ENCODE measurements around the gene ARHGAP26. TPM values are rescaled to one million over a fixed set of nuclear protein-coding genes. Genes with fewer than 3 reads are reported as not detected.

The ARHGAP26 gene
- total RNA-seq, 1 donor from 2014 or later, result 12.7 TPM

- Mint-ChIP-seq H3K9me3 (no peaks in the 10 kb centered on the region), H3K27me3 (no peaks in the 10 kb centered on the region), H3K36me3 (ENCODE audit: low read depth) (peaks cover 2% of the 10 kb centered on the region), H3K27ac (no peak overlapping the region), H3K4me1 (peaks cover 47% of the 10 kb centered on the region), H3K4me3 (no peak overlapping the region)
- DNase-seq, result no peak
- intact Hi-C loops (cut with micrococcal nuclease), result loop anchor here (5.0 to 10.0 kb wide), 4 partner anchors 235 to 1352 kb away; partner anchors contain the start of genes KCTD16 and YIPF5
These were observed 49.6 kb downstream of the ARHGAP26 start for GRCh38 chr5:142819825-142820224.

GRCh38 chr5:142820447-142820846 is 50.3 kb downstream of the ARHGAP26 start:
- H3K9me3 Mint-ChIP-seq, result no peaks in the 10 kb centered on the region
- no peaks in the 10 kb centered on the region for H3K27me3 Mint-ChIP-seq
- intact Hi-C loops (cut with micrococcal nuclease), result loop anchor here (5.0 to 10.0 kb wide), 4 partner anchors 234 to 1352 kb away; partner anchors contain the start of genes KCTD16 and YIPF5
- H3K4me3 Mint-ChIP-seq, result no peak overlapping the region
- H3K27ac Mint-ChIP-seq, result no peak overlapping the region
- peaks cover 2% of the 10 kb centered on the region for H3K36me3 Mint-ChIP-seq (ENCODE audit: low read depth)
- DNase-seq, result no peak
- peaks cover 49% of the 10 kb centered on the region for H3K4me1 Mint-ChIP-seq

GRCh38 chr5:142821034-142821732 is 51.0 kb downstream of the ARHGAP26 start:
- intact Hi-C loops (cut with micrococcal nuclease), result loop anchor here (5.0 to 10.0 kb wide), 4 partner anchors 234 to 1351 kb away; partner anchors contain the start of genes KCTD16 and YIPF5
- no peak for DNase-seq
- H3K4me3 Mint-ChIP-seq, result no peak overlapping the region
- peak overlapping the region; percentile 43 for H3K27ac Mint-ChIP-seq
- no peaks in the 10 kb centered on the region for H3K9me3 Mint-ChIP-seq
- no peaks in the 10 kb centered on the region for H3K27me3 Mint-ChIP-seq
- H3K36me3 Mint-ChIP-seq (ENCODE audit: low read depth), result peaks cover 2% of the 10 kb centered on the region
- peaks cover 54% of the 10 kb centered on the region for H3K4me1 Mint-ChIP-seq

- Mint-ChIP-seq H3K36me3 (ENCODE audit: low read depth) (peaks cover 2% of the 10 kb centered on the region), H3K4me3 (peak overlapping the region; percentile 0), H3K4me1 (peaks cover 55% of the 10 kb centered on the region), H3K27ac (peak overlapping the region; percentile 71), H3K9me3 (no peaks in the 10 kb centered on the region), H3K27me3 (no peaks in the 10 kb centered on the region)
- DNase-seq, result no peak
- intact Hi-C loops (cut with micrococcal nuclease), result loop anchor here (1.0 to 10.0 kb wide), 7 partner anchors 21 to 1350 kb away; partner anchors contain the start of genes ARHGAP26, KCTD16 and YIPF5
These were observed 51.7 kb downstream of the ARHGAP26 start for GRCh38 chr5:142821733-142822487.

- Mint-ChIP-seq H3K4me3 (no peak overlapping the region), H3K9me3 (no peaks in the 10 kb centered on the region), H3K36me3 (ENCODE audit: low read depth) (peaks cover 2% of the 10 kb centered on the region), H3K4me1 (peaks cover 62% of the 10 kb centered on the region), H3K27ac (no peak overlapping the region), H3K27me3 (no peaks in the 10 kb centered on the region)
- no peak for DNase-seq
- intact Hi-C loops (cut with micrococcal nuclease), result loop anchor here (5.0 to 10.0 kb wide), 4 partner anchors 232 to 1349 kb away; partner anchors contain the start of genes KCTD16 and YIPF5
These were observed 52.9 kb downstream of the ARHGAP26 start for GRCh38 chr5:142823126-142823525.

GRCh38 chr5:142823806-142824205 is 53.6 kb downstream of the ARHGAP26 start:
- H3K27ac Mint-ChIP-seq, result peak overlapping the region; percentile 59
- DNase-seq, result no peak
- peaks cover 2% of the 10 kb centered on the region for H3K36me3 Mint-ChIP-seq (ENCODE audit: low read depth)
- H3K9me3 Mint-ChIP-seq, result no peaks in the 10 kb centered on the region
- H3K27me3 Mint-ChIP-seq, result no peaks in the 10 kb centered on the region
- peaks cover 66% of the 10 kb centered on the region for H3K4me1 Mint-ChIP-seq
- peak overlapping the region; percentile 15 for H3K4me3 Mint-ChIP-seq
- intact Hi-C loops (cut with micrococcal nuclease), result loop anchor here (5.0 to 10.0 kb wide), 4 partner anchors 231 to 1348 kb away; partner anchors contain the start of genes KCTD16 and YIPF5

- Mint-ChIP-seq H3K4me3 (no peak overlapping the region), H3K36me3 (ENCODE audit: low read depth) (peaks cover 2% of the 10 kb centered on the region), H3K4me1 (peaks cover 68% of the 10 kb centered on the region), H3K27me3 (no peaks in the 10 kb centered on the region), H3K9me3 (no peaks in the 10 kb centered on the region), H3K27ac (peak overlapping the region; percentile 23)
- intact Hi-C loops (cut with micrococcal nuclease), result loop anchor here (5.0 to 10.0 kb wide), 4 partner anchors 230 to 1348 kb away; partner anchors contain the start of genes KCTD16 and YIPF5
- no peak for DNase-seq
These were observed 54.2 kb downstream of the ARHGAP26 start for GRCh38 chr5:142824391-142824790.

- Mint-ChIP-seq H3K36me3 (ENCODE audit: low read depth) (peaks cover 2% of the 10 kb centered on the region), H3K9me3 (no peaks in the 10 kb centered on the region), H3K27ac (no peak overlapping the region), H3K4me1 (peaks cover 66% of the 10 kb centered on the region), H3K4me3 (no peak overlapping the region), H3K27me3 (no peaks in the 10 kb centered on the region)
- intact Hi-C loops (cut with micrococcal nuclease), result loop anchor here (1.0 to 10.0 kb wide), 7 partner anchors 25 to 1362 kb away; partner anchors contain the start of gene ARHGAP26
- no peak for DNase-seq
These were observed 55.4 kb downstream of the ARHGAP26 start for GRCh38 chr5:142825378-142826089.

- Mint-ChIP-seq H3K4me1 (peaks cover 65% of the 10 kb centered on the region), H3K27ac (peak overlapping the region; percentile 18), H3K36me3 (ENCODE audit: low read depth) (no peaks in the 10 kb centered on the region), H3K9me3 (no peaks in the 10 kb centered on the region), H3K4me3 (no peak overlapping the region), H3K27me3 (no peaks in the 10 kb centered on the region)
- DNase-seq, result no peak
- intact Hi-C loops (cut with micrococcal nuclease), result loop anchor here (1.0 to 10.0 kb wide), 7 partner anchors 25 to 1361 kb away; partner anchors contain the start of gene ARHGAP26
These were observed 55.9 kb downstream of the ARHGAP26 start for GRCh38 chr5:142826093-142826492.

GRCh38 chr5:142826741-142827492 is 56.7 kb downstream of the ARHGAP26 start:
- peaks cover 1% of the 10 kb centered on the region for H3K27me3 Mint-ChIP-seq
- H3K4me3 Mint-ChIP-seq, result peak overlapping the region; percentile 32
- H3K36me3 Mint-ChIP-seq (ENCODE audit: low read depth), result no peaks in the 10 kb centered on the region
- peaks cover 64% of the 10 kb centered on the region for H3K4me1 Mint-ChIP-seq
- intact Hi-C loops (cut with micrococcal nuclease), result loop anchor here (1.0 to 10.0 kb wide), 7 partner anchors 26 to 1360 kb away; partner anchors contain the start of gene ARHGAP26
- peak overlapping the region; percentile 77 for H3K27ac Mint-ChIP-seq
- H3K9me3 Mint-ChIP-seq, result no peaks in the 10 kb centered on the region
- DNase-seq, result peak; percentile 66

GRCh38 chr5:142827934-142828576 is 57.9 kb downstream of the ARHGAP26 start:
- intact Hi-C loops (cut with micrococcal nuclease), result loop anchor here (2.0 to 10.0 kb wide), 5 partner anchors 27 to 1359 kb away; no protein-coding TSS in a partner anchor

More at GRCh38 chr5:142827934-142828576, 57.9 kb downstream of the ARHGAP26 start:
- no peak for DNase-seq
- H3K9me3 Mint-ChIP-seq, result no peaks in the 10 kb centered on the region
- H3K4me3 Mint-ChIP-seq, result no peak overlapping the region
- peaks cover 1% of the 10 kb centered on the region for H3K27me3 Mint-ChIP-seq
- H3K27ac Mint-ChIP-seq, result no peak overlapping the region
- peaks cover 63% of the 10 kb centered on the region for H3K4me1 Mint-ChIP-seq
- no peaks in the 10 kb centered on the region for H3K36me3 Mint-ChIP-seq (ENCODE audit: low read depth)

Measured in activated CD4-positive, alpha-beta T cell treated with anti-CD3 and anti-CD28 coated beads, Interleukin-2, amount 10 ng/mL, durations not matched to agents 24 days and 14 days (primary cell).